HG02981 (cell line): ENCODE measurements around the gene SLC24A5.

Experiments
- ATAC-seq: cut with Tn5 transposase; IDR thresholded peaks from one replicate; pipeline ENCODE4 v1.9.1; 2021; ENCODE audit warnings: mild to moderate bottlenecking, moderate library complexity; ENCODE audit not compliant: unreplicated experiment

Gene SLC24A5

DNA sequence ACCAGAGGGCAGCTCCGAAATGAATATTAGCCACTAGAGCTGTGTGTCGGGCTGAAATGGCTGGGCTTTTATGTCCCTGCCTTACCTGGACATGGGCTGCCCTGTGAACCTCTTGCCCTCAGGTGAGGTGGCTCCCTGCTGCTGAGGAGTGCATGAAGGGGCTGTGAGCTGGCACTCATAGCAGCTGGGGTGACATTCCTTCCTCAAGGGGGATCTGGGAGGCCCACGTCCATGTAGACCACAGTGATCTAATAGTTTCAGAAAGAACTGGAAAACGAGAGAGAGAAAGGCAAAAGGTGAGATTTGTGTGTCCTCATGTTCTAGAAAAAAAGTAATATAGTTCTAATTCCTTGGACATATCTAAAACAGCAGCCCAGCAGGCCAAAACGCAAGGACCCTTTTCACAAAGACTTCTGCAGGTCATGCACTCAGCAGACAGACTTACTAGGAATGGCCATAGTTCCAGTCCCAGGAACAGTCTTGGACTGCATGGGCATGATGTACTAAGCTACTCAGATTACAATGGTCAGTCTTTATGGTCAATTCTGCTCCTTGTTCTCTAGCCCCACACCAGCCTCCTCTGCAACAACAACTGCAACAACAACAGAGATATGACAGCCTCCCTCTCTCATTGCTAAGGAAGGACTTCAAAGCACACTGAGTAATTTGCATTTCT lies 10.8 kb upstream of the SLC24A5 start:
- ATAC-seq, result no peak

GRCh38 chr15:48112242-48112641 lies 8.5 kb upstream of the SLC24A5 start:
- ATAC-seq, result no peak

- ATAC-seq, result no peak
Observed at GRCh38 chr15:48119277-48119676, 1.5 kb upstream of the SLC24A5 start.

DNA sequence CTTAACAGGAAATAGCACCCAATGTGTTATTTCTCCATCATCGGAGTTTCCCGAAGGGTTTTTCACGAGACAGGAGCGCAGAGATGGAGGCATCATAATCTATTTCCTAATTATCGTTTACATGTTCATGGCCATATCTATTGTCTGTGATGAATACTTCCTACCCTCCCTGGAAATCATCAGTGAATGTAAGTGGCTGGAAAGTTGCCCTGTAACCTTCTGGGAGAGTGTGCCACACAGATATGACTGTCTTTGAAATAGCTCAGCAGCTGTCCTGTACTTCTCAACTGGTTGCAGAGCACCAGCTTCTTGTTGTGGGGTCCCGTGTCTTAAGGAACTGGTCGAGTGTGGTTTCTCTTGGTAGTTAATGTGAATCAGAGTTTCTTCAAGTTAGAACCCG lies 1.1 kb downstream of the SLC24A5 start:
- no peak for ATAC-seq

DNA sequence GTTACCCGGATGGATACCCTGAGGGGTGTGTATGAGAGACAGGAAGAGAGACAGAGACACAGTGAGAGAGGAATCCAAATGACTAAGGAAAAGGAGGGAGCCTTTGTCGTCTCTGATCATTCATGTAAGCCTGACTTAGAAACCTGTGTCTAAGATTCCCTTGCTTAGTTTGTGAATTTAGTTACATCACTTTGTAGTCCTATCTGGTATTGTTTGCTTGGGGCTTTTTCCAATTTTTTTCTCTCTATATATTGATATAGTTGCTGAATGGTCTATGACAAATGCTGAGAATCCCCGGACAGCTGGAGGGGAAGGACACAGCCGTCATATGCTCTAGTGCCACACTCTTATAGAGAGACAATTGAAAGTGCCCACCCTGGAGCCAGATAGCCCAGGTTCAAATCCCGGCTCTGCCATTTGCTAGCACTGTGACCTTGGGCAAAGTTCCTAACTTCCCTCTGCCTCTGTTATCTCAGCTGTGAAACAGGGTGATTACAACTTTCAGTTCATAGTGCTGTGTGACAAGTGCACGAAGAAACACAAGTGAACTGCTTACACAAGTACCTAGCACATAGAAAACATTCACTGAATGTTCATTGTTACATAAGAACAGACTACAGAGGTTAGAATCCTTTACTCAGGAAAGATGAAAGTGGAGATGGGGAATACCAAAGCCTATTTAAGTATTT lies 6.0 kb downstream of the SLC24A5 start:
- no peak for ATAC-seq

- no peak for ATAC-seq
Observed at GRCh38 chr15:48131324-48131723, 10.5 kb downstream of the SLC24A5 start.

DNA sequence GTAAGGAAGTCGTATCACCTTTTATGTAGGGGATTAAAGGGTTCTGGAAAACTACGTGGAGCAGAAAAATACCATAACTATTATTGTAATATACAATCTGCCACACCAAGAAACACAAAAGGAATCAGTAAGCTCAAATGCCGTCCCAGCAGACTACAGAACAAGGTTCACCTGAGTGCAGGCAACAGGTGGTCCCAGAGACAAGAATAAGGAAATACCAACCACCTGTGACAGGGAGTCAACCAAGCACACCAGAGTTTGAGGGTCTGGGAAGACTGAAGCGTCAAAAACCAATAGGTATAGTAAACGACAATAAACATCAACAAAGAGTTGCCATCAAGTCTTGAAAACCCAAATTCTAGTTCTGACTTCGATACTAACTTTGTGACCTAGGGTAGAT lies 12.1 kb downstream of the SLC24A5 start:
- no peak for ATAC-seq

DNA sequence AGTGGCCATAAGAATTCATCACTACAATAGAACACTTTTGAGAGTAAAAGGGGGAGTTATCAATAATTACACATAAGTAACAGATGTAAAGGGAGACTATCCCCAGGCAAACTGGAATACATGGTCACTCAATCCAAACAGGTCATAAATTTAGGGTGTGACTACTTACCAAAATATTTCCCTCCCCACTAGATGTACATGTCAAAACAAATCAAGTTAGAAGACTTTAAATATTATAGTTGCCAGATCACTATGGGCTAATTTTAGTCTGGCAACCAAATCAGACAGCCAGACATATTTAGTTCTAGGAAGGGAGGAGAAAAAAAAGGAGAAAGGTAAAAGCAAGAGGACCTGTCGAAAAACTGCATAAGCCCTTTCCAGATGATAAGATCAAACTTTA lies 23.1 kb downstream of the SLC24A5 start:
- no peak for ATAC-seq

GRCh38 chr15:48144889-48145288 lies 24.1 kb downstream of the SLC24A5 start:
- no peak for ATAC-seq

DNA sequence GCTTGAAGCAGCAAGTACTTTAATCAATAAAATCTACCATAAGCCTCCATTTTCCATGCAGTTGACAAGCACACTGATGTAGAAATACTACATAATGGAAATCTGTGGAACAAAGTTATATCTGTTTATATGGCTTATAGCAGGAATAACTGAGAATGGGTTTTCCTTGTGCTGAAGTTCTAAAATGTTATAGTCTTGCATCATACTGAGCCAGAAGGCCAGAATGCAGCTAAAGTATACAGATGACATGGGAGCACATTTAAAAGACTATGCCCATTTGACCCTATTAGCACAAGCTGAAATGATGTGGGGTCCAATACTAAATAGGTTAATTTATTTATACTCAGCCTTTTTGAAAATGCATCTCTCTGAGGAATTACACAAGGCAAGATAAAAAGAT lies 25.1 kb downstream of the SLC24A5 start:
- ATAC-seq, result no peak

DNA sequence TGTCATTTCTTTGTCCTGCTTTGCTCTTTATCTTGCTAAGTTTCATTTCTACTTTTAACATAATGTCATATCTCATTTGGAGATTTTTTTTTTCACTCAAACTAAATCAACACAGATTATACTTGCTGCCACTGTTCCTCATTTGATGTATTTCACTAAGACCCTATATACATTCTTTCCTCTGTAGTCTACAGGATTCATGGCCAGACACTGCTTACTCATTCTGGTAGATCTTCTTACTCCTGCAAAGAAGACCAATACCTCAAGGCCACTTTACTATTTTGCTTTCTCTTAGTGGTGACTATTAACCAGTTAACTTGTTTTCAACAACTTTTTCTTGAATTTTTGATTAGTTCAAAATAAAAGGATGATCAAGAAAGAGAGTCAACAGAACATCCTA lies 26.6 kb downstream of the SLC24A5 start:
- no peak for ATAC-seq

- ATAC-seq, result no peak
Observed at GRCh38 chr15:48149858-48150257, 29.1 kb downstream of the SLC24A5 start.

- no peak for ATAC-seq
Observed at GRCh38 chr15:48153526-48153925, 32.7 kb downstream of the SLC24A5 start.

GRCh38 chr15:48168616-48169015 lies 47.8 kb downstream of the SLC24A5 start:
- ATAC-seq, result no peak

GRCh38 chr15:48170981-48171380 lies 50.2 kb downstream of the SLC24A5 start:
- no peak for ATAC-seq

GRCh38 chr15:48175126-48175525 lies 54.3 kb downstream of the SLC24A5 start:
- ATAC-seq, result no peak

GRCh38 chr15:48176112-48176511 lies 55.3 kb downstream of the SLC24A5 start:
- ATAC-seq, result no peak

GRCh38 chr15:48176957-48177356 lies 56.2 kb downstream of the SLC24A5 start:
- ATAC-seq, result peak; percentile 34

DNA sequence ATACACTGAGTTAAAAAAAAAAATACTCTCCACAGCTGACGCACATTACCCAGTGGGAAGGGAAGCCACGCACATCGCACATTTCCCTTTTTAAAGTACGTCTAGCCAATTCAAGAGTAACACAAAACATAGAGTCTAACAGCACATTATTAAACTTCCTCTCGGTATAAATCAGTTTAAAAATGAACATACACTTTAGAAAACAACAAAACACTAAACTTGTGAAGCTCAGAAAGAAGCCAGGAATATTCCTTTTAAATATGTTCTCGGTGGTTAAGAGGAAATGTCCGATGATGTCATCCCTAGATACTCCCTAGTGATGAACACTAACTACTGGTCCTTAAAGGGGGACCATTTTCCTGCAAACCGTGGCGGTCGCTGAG lies 56.6 kb downstream of the SLC24A5 start:
- ATAC-seq, result peak; percentile 57

- ATAC-seq, result peak; percentile 67
Observed at GRCh38 chr15:48177766-48178647, 57.2 kb downstream of the SLC24A5 start, which contains the start of gene MYEF2. MYEF2 (minus strand) TSS chr15:48178295; CDS start chr15:48178237, 58 bp downstream.

- ATAC-seq, result no peak
Observed at GRCh38 chr15:48178648-48178931, 57.8 kb downstream of the SLC24A5 start.

GRCh38 chr15:48182749-48183148 lies 62.0 kb downstream of the SLC24A5 start:
- ATAC-seq, result no peak
